Measurements from ENCODE around the gene LIN37. TPM values are rescaled to one million over a fixed set of nuclear protein-coding genes. Genes with fewer than 3 reads are reported as not detected.
A peak's percentile ranks its signal among the peaks of the same experiment; 100 is the strongest.

The LIN37 gene
- total and polyA plus RNA-seq, 9 of the 15 experiments (the other 6 are each of a cell fraction or from before 2014, with no cell fraction given) = 1.2 to 12.5 (median 8.6) TPM

DNA sequence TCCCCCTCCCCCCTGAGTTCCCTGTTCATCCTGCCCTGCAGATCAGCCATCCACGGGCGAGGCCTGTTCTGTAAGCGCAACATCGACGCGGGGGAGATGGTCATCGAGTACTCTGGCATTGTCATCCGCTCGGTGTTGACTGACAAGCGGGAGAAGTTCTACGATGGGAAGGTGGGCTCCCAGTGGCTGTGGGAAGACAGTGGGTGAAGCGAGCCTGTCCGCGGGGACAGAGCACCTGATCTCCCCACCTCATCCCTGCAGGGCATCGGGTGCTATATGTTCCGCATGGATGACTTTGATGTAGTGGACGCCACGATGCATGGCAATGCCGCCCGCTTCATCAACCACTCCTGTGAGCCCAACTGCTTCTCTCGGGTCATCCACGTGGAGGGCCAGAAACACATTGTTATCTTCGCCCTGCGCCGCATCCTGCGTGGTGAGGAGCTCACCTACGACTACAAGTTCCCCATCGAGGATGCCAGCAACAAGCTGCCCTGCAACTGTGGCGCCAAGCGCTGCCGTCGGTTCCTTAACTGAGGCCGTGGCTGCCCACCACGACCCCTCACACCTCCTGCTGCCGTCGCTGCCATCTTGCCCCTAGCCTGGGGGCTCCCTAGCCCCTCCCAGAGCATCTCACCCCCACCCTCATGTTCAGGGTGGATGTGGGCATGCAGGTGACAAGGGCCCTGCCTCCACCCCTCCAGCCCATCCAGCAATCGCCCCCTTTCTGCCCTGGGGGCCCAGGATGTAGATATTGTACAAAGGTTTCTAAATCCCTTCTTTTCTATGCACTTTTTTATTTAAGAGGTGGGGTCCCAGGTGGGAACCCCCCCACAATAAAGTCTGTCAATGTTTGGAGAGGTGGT is 10.1 kb upstream of the LIN37 start:
- ChIA-PET CTCF (ENCODE audit: low intra/inter-chr PET ratio) (no interaction called here), POLR2A (interaction anchor here (1.4 to 2.7 kb wide), 3 partner anchors 10 to 18 kb away, joined by 5 to 19 read pairs (median 7); no protein-coding TSS in a partner anchor)
- peaks cover 70% of the 10 kb centered on the region; the same call in 2 of the 3 replicates for H3K36me3 ChIP-seq (ENCODE audit: control insufficient read depth, insufficient read depth, low read length)
- TF ChIP-seq ZBTB7A (IDR thresholded peaks at IDR 0.05; ENCODE audit: borderline replicate concordance, control insufficient read depth, low read depth, low read length) = 0 out of 2 replicates have a peak, but pooled peaks have one; percentile 15
- peak in 1 of 2 experiments; percentile 55; a peak in 1 of 4 replicates for TF ChIP-seq MLLT1 (IDR thresholded peaks at IDR 0.05)
- no peak for TF ChIP-seq SNRNP70 (optimal IDR thresholded peaks at IDR 0.05; ENCODE audit: low read depth, low read length)
- TF ChIP-seq, protein P1, sequence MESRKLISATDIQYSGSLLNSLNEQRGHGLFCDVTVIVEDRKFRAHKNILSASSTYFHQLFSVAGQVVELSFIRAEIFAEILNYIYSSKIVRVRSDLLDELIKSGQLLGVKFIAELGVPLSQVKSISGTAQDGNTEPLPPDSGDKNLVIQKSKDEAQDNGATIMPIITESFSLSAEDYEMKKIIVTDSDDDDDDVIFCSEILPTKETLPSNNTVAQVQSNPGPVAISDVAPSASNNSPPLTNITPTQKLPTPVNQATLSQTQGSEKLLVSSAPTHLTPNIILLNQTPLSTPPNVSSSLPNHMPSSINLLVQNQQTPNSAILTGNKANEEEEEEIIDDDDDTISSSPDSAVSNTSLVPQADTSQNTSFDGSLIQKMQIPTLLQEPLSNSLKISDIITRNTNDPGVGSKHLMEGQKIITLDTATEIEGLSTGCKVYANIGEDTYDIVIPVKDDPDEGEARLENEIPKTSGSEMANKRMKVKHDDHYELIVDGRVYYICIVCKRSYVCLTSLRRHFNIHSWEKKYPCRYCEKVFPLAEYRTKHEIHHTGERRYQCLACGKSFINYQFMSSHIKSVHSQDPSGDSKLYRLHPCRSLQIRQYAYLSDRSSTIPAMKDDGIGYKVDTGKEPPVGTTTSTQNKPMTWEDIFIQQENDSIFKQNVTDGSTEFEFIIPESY (CRISPR knock-in tag; IDR thresholded peaks at IDR 0.05) = peak; percentile 23; the same call in 1 of the 2 replicates
- no peak for TF ChIP-seq NCOA4 (IDR thresholded peaks at IDR 0.05; ENCODE audit: partially characterized antibody)
- FAIRE-seq (no peak), ATAC-seq (no peak), DNase-seq (ENCODE audit: extremely low read depth in 1 of 4, low spot score in 3 of 4) (no peak)
- H3K9me3 ChIP-seq (replicated peaks; ENCODE audit: control insufficient read depth, insufficient read depth, low read depth, low read length) = no peaks in the 10 kb centered on the region
- H3K4me1 ChIP-seq (replicated peaks in 1 of 2; ENCODE audit: control insufficient read depth in 2 of 2, insufficient read depth in 2 of 2, low read length in 2 of 2) = peaks cover 15 to 43% of the 10 kb centered on the region in 2 experiments; a peak in 4 of 5 replicates
- no peak overlapping the region for H3K4me3 ChIP-seq
- H2AFZ ChIP-seq (ENCODE audit: low read depth, low read length) = no peak overlapping the region
- H3K27me3 ChIP-seq (ENCODE audit: control insufficient read depth in 2 of 2, insufficient read depth in 2 of 2, low read length in 2 of 2) = no peaks in the 10 kb centered on the region
- in situ Hi-C loops (cut with MboI) = no loop called here
- intact Hi-C loops (cut with micrococcal nuclease) = no loop called here
- no peaks in the 10 kb centered on the region; the same call in 2 of the 3 replicates for H3K79me2 ChIP-seq (ENCODE audit: control insufficient read depth, insufficient read depth, low read length)
- TSS peak; percentile 47 for BruUV-seq (replicated peaks)
- no peak overlapping the region for H3K27ac ChIP-seq (ENCODE audit: extremely low read depth, low read depth, low read length)
- no peaks in the 10 kb centered on the region for H3K9me1 ChIP-seq (ENCODE audit: control insufficient read depth, insufficient read depth, low read length)
- H3K4me2 ChIP-seq (ENCODE audit: insufficient read depth, low read length) = no peak overlapping the region
- H3K9ac ChIP-seq (ENCODE audit: insufficient read depth in 1 of 2, low read depth in 2 of 2, low read length in 2 of 2) = peak overlapping the region in 1 of 2 experiments; percentile 21; a peak in 1 of 4 replicates
- 92% methylated on average over 36 of the region's 37 CpGs for WGBS (ENCODE audit: insufficient coverage, low coverage, missing lambda C conversion rate)
- H4K20me1 ChIP-seq (replicated peaks; ENCODE audit: control insufficient read depth, insufficient read depth, low read length) = no peaks in the 10 kb centered on the region

Measured in K562 (cell line).